ENCODE data around the gene RIMOC1.

The RIMOC1 gene, protein sequence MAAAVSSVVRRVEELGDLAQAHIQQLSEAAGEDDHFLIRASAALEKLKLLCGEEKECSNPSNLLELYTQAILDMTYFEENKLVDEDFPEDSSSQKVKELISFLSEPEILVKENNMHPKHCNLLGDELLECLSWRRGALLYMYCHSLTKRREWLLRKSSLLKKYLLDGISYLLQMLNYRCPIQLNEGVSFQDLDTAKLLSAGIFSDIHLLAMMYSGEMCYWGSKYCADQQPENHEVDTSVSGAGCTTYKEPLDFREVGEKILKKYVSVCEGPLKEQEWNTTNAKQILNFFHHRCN

DNA sequence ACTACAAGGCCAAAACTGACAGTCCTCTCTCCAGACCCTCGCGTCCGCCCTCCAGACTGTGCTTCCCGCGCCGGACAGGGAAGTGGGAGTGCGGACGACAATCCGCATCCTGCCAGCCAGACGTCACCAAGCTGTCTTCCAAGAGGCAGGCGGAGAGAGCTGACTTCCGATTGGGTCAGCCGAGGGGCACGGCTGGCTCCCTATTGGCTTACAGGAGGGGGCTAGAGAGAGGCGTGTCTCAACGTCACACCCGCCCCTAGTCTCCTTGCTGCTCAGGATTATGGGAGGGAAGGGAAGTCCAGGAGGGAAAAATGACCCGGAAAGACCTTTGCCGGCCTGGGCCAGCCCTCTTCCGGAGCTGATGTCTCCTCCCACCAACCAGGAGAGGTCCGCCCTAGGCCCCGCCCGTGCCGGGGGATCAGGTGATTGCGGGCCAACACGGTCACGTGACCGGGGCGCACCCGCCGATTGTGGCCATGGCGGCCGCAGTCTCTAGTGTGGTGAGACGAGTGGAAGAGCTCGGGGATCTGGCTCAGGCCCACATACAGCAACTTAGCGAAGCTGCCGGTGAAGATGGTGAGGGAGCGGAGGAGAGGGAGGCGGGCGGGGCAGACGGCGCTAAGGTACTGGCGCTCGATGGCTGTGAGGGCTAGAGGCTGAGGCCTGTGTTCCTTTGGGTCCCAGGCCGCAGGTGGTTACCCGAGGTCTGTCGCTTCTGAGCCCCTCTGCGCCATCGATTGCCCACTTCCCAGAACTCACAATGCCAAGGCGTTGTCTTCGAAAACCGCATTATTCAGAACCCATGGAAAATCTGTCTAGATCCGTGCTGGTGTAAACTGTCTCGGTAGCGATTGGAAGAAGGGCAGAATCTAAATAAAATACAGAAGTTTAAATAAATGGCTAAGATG is at the start of gene RIMOC1:
Gene RIMOC1 (plus strand): TSS at position 453 of the 908 bp plus-strand sequence. CDS start 24 bp downstream, at position 477.
- DNase-seq (ENCODE audit: low read depth), result peak; percentile 97

DNA sequence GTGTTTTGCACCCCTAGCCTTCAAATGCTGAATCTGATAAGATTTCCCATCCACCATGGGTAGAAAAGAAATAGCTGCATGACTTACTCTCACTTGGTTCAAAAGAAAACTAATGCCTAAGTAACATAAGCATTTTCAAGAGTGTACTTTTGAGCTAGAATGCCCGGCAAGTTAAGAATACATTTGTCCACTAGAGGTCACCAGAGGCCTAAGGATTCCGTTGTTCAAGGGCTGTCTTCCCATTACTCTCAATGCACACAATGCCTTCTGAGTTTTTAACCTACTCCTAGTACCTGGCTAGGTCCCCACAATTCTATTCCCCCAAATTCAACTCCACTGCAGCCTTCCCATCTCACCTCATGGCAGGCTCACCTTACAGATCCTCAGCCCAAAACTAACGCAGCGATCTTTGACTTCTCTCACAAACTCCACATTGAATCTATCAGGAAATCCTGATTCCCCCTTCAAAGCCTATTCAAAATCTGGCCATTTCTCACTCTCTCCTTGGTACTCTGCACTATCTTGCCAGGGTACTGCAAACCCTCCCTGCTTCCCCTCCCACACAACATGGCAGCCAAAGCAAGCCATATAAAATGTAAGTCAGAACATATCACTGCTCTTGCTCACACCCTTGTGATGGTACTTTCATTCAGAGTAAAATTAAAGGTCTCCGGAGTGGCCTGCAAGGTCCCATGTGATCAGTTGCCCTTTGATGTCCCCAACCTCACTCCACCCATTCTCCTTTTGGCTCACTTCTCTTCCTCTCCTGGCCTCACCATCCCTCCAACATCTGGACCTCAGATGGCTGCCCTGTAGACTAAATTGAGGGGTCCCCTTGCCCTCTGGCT is 47.3 kb upstream of the RIMOC1 start:
- DNase-seq (ENCODE audit: low read depth), result peak; percentile 2

DNA sequence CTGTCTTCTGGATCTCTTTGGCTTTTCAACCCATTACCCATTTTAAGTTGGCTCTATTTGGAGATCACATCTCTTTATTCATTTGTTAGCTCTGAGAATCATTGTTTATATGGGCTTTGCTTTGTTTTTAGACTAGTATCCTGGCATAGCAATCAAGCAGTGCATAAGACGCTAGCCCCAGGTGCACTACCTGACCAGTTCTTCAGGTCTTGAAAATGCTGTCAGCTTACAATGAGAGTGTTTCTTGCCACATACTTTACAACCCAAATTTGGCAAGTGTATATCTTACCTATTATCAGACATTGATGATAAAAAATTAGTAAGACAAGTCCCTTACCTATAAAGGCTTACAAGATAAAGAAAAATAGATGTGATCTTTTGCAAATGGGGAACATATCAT is 46.2 kb upstream of the RIMOC1 start:
- DNase-seq (ENCODE audit: low read depth), result no peak

DNA sequence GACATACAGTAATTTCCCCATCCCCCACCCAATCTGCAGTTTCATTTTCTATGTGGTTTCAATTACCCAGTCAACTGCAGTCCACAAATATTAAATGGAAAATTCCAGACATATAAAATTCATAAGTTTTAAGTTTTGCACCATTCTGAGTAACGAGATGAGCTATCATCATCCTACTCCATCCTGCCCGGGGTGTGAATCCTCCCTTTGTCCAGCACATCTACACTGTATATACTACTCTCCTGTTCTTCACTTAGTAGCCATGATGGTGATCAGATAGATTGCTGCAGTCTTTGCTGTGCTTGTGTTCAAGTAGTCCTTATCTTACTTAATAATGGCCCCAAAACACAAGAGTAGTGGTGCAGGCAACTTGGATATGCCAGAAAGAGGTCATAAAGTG is 45.3 kb upstream of the RIMOC1 start:
- no peak for DNase-seq (ENCODE audit: low read depth)

DNA sequence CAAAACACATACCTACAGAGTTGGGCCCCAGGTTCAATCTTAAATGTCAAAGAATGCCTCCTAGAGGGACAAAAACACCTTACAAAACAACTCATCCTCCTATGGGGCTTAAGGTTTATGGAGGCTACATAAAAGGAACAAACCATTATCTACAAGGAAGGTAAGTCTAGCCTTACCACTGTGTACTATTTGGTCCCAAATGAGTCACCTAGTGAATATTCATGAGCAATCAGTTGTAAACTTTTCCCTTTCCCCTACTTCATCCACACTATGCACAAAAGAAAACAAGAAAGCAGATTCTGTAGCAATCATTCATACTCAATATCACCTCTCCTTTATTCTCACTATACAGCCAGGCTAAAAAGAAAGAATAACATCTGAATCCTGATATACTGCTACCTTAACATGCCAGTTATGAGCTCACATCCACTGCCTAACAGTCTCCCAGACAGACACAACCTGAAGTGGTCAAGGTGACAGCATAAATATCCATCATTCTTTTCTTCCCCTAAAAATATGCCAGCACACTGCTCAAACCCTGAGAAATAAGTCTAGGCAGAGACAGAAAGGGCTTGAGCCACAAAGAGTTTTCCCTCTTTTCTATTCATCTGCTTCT is 40.2 kb upstream of the RIMOC1 start:
- no peak for DNase-seq (ENCODE audit: low read depth)

DNA sequence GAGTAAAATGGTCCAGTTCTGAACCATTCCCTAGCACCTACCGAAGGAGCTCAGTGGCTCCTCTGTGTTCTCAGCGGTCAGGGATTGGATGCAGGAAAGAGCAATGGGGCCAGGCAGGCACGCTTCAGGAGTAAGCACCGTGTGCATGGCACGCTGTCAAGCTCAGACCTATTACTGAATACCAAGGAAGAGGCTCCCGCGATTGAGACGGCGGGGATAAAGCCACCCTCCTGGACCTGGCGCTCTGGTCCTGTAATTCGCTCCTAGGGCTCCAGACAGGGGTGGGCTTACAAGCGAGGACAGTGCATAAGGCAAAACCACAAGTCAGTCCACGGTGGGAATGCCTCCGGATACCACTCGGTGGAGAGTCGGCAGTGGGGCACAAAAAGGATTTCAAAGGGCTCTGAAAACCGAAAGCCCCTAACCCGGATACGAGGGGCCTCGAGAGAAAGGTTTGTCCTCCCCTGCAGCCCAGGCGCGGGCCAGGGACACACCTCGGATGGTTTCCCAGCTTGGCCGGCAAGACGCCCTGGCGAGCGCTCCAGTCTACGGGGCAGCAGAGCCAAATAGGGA is 34.9 kb upstream of the RIMOC1 start:
- peak; percentile 0 for DNase-seq (ENCODE audit: low read depth)

DNA sequence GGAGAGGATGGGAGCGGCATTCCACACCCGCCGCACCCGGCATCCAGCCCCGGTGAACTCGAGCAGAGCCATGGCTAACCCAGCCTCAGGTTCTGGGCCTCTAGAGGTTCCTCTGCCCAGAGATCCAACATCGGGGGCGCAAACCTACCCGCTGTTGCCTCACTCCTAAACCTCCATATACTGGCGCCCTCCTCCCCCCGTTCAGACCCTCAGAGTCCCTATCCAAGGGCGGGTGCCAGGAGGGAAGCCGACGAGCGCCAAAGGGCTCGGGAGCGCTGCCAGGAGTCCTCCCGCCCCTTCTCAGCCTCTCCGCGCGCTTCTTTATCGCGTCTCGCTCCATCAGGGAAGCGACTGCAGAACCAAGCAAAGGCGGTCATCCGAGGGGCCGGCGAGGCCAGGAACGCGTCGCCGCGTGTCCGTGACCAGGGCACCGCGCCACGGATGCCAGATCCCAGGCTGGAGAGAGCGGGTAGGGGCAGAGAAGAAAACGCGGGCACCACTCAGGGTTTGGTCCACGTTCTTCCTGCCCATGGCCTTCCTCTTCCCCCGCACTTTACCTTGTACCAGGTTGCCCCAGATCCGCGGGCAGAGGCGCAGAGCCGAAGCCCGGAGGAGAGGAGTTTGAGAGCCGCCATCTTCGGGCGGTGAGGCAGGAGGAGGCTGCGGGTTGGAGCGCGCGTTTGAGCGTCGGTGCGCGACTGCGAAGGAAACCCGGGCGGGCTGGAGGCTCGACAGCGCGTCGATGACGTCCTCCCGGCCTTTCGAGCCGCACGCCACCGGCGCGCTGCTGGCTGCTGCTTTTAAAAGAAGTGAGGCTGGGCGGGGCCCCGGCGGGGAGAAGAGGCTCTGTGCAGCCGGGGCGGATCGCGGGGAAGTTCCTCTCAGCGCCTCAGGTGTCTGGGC is 34.2 kb upstream of the RIMOC1 start, which contains the start of gene OXCT1:
Gene OXCT1 (minus strand): TSS at position 702 of the 903 bp plus-strand sequence. CDS start 67 bp downstream, at position 635.
- peak; percentile 89 for DNase-seq (ENCODE audit: low read depth)

DNA sequence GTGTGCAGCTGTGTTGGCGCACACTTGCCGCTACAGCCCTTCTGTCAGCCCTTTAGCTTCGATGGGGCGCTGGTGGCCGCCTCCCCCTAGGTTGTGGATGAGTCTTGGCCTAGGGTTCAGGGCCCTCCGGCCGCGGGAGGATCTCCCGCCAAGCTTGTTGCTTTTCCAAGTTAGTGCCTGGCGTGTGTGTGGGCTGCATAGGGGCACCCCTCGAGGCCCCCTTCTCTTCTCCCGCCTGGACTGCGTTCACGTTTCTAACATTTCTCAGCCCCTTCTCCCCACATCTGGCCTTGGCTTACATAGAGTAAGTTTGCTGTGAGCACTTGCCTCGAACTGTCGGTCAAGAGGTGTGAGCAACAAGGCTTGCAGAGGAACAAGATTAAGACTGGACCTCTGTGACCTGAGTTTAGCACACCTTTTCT is 33.5 kb upstream of the RIMOC1 start:
- no peak for DNase-seq (ENCODE audit: low read depth)

DNA sequence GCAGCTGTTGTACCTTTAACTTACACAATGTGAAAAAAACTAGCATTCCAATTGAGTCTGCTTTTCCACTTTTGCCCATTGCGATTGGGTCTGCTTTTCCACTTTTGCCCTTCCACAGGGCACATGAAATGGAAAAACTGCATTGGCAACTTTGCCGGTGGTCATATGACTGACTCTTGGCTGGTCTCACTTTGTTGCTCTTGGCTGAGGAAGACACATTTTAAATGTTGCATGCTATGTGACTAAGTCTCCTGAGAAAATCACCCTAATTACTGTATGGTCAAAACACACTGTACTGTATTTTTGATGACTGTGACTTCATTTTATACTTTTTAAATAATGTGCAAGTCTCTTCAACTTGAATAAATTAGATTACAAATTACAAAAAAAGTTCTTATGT is 32.3 kb upstream of the RIMOC1 start:
- DNase-seq (ENCODE audit: low read depth), result no peak

DNA sequence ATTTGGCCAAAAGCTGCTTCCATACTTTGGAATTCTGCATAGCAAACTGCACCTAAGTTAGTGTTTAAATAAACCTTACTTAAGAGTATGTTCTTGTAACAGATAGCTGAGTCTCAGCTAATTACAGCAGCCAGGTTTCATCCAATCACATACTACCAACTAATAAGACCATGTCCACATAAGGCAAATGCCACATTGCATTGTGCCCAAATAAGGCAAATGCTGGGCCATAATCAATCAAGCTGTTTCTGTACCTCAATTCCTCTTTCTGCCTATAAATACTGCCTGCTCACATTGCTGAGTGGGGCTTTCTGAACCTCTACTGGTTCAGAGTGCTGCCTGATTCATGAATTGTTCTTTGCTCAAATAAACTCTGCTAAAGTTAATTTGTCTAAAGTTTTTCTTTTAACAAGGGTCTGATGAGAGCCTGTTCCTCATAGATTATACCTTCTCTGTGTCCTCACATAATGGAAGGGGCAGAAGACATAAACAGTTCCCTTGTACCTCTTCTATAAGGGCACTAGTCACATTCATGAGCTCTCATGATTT is 29.6 kb upstream of the RIMOC1 start:
- DNase-seq (ENCODE audit: low read depth), result no peak

DNA sequence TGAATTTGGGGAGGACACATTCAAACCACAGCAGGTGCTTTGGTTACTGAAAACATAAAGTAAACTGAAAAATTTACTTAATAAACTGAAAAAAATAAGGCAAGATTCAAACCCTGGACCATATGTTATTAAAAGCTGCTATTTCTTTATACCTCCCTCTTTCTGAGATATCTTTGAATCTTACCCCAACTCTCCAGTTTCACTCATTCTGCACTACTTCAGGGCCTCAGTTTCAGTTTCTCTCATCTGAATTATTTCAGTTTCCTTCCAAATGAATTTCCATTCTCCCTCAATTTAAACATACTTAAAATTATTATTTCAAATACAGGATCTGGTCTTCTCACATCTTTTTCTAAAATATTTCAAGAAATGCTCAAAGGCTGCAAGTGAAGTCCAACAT is 29.0 kb upstream of the RIMOC1 start:
- DNase-seq (ENCODE audit: low read depth), result no peak

DNA sequence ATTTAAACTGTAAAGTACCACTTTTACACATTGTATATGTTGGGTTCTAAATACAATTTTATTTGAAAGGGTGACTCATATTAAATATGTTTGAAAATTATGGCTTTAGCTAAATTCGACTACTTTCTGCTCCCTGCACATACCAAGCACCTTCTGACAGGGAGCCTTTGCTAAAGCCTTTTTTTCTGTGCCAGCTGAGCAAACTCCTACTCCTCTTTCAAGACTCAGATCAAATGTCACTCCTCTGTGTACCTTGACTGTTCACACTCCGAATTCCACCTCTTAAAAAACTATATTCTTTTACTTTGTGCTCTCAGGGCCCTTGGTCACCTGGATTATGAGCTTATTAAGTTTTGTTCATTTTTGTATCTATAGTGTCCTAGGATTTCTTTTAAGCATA is 27.5 kb upstream of the RIMOC1 start:
- DNase-seq (ENCODE audit: low read depth), result no peak

DNA sequence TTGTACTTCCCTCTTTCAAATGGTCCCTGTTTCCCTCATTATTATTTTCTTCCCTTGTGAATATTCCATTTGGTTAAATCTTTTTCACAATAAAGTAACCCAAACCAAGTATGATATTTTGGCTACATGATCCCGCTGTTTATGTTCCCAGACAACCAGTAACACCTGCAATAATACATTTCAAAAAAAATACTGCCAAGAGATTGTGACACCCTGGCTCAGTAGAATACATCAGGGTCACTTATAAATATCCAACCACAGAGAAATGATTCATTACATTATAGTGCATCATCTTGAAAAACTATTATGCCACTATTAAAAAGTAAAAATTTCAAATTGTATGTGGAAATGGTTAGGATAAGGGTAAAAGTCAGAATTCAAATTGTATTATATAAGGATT is 26.7 kb upstream of the RIMOC1 start:
- no peak for DNase-seq (ENCODE audit: low read depth)

DNA sequence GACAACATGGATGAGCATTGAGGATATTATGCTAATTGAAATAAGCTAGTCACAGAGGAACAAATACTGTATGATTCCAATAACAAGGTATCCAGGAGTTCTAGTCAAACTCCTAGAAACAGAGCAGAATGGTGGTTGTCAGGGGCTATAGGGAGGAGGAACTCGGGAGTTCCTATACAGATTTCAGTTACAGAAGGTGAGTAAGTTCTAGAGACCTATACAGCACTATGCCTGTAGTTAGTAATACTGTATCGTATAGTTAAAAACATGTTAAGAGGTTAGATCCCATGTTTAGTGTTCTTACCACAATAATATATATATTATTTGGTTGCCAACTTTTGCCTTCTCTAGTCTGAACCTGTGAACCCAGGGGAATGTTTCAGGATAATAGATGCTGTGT is 26.0 kb upstream of the RIMOC1 start:
- no peak for DNase-seq (ENCODE audit: low read depth)

DNA sequence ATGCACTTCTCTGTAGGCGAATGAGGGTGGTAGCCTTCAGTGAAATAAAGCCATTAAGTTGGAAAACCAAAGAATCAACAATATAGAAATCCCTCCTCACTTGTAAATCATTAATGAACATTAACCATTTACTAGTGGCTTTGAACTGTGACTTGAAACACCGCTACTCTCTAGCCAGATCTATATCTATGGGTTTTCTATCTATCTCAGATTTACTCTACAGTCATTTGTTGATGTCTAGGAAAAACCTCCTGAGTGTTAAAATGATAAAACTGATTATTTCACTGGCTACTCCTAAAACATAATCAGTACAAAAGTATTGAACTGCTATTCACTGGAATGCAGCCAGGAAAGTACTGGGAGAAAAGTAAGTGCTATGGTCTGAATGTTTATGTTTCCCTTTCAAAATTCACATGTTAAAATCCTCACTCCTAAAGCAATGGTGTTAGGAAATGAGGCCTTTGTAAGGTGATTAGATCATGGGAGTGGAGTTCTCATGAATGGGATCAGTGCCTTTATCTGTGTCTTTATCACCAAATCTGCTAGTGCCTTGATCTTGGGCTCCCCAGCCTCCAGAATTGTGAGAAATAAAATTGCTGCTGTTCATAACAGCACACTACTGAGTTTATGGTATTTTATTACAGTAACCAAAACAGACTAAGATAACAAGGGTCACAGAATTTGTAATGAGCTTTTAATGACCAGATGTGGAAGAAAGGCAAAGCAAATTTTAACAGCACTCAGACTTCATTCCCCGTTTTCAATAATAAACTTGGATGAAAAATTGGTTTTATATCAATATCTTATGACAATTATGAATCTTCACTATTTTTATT is 25.3 kb upstream of the RIMOC1 start:
- no peak for DNase-seq (ENCODE audit: low read depth)

DNA sequence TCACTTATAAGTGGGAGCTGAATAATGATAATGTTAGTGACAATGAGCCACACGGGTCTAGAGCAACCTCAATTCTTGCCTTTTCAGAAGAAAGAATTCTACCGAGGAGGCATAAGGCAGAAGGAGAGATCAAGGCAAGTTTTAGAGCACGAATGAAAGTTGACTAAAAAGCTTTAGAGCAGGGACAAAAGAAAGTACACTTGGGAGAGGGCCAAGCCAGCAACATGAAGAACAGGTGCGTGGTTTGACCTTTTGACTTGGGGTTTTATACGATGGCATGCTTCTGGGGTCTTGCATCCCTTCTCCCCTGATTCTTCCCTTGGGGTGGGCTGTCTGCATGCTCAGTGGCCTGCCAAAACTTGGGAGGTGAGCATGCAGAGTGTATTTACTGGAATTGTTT is 21.4 kb upstream of the RIMOC1 start:
- no peak for DNase-seq (ENCODE audit: low read depth)

DNA sequence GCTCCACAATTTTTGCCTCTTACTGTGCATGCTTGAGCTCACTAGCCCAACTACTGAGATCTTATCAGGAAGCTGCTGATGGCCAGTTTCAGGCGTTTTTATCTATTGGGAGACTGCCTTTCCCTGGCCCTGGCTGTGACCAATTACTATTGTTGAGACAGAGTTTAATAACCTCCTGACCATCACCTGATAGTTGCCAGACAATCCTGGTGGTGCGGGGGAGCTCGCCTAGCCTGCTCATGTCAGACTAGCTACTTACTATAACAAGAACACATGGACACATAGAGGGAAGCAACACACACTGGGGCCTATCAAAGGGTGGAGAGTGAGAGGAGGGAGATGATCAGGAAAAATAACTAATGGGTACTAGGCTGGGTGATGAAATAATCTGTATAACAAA is 20.9 kb upstream of the RIMOC1 start:
- DNase-seq (ENCODE audit: low read depth), result no peak

DNA sequence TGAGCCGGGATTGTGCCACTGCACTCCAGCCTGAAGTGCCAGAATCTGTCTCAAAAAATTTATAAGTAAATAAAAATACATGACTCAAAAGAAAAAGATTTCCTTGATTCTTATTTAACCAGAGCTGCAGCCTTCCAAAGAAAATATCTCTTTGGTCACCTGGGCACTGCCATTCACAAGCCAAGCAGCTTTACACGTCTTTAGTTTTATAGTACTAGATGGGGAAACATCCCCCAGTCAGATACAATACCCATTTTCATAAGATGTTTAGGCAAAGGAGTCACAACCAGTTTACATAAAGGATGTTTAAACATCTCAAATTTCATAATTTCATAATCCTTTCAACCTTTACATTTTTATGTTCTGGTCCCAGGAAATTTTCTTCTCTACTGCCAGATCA is 20.2 kb upstream of the RIMOC1 start:
- no peak for DNase-seq (ENCODE audit: low read depth)

DNA sequence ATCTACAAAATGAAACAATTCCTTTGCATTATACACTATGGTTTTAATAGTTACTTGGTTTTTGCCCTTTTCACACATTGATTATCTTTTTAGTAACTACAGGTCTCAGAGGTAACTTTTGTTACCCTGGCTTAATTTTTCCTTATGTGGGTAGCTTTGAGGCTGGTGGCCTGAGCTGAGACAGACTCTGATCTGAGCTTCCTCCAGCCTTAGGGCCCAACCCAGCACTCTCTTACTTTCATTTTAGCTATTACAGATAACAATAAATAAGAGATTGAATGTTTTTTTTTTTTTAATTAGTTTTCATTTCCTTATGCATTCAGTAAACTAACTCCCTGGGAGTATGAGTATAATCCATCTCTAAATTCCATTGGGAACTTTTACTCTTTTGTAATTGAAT is 18.9 kb upstream of the RIMOC1 start:
- DNase-seq (ENCODE audit: low read depth), result no peak
